Posterior cingulate gyrus (tissue), 11 donors: ENCODE results near the gene TMEM229B.

Source experiments
- DNase-seq, 10 donors: peaks; one replicate each; pipeline versions ENCODE4 v3.0.0 to v3.0.0-alpha.2; 2020 to 2021; ENCODE audit warnings: mixed read lengths in 3 of 10
- intact Hi-C: fragments of 100-400 bp; cut with DNase I; formaldehyde crosslinking; loops from one replicate; pipeline ENCODE4 v1.15.1; 2023

Gene TMEM229B

GRCh38 chr14:67429510-67430205 is 58.9 kb downstream of the TMEM229B start:
- peak in 1 of 10 donors; percentile 33 for DNase-seq
- intact Hi-C loops, result no loop called here

GRCh38 chr14:67428501-67429031 is 60.0 kb downstream of the TMEM229B start:
- intact Hi-C loops, result no loop called here
- peak in 1 of 10 donors; percentile 48 for DNase-seq

- intact Hi-C loops, result loop anchor here (1.0 kb wide), 2 partner anchors 143 to 277 kb away; no protein-coding TSS in a partner anchor
- peak; percentile 57 to 95 (median 77) for DNase-seq
Measured at GRCh38 chr14:67426983-67427606, 61.4 kb downstream of the TMEM229B start.

GRCh38 chr14:67426161-67426560 is 62.4 kb downstream of the TMEM229B start:
- intact Hi-C loops, result no loop called here
- peak in 1 of 10 donors; percentile 48 for DNase-seq

GRCh38 chr14:67425608-67426007 is 62.9 kb downstream of the TMEM229B start:
- intact Hi-C loops, result no loop called here
- DNase-seq, result peak in 2 of 10 donors; percentile 15 to 42

- intact Hi-C loops, result no loop called here
- peak in 2 of 10 donors; percentile 33 to 58 for DNase-seq
Measured at GRCh38 chr14:67424539-67424938, 64.0 kb downstream of the TMEM229B start.

GRCh38 chr14:67423424-67423823 is 65.1 kb downstream of the TMEM229B start:
- intact Hi-C loops, result no loop called here

GRCh38 chr14:67421356-67422224 is 66.9 kb downstream of the TMEM229B start:
- DNase-seq, result peak in 1 of 10 donors; percentile 17
- intact Hi-C loops, result no loop called here

More at GRCh38 chr14:67423424-67423823, 65.1 kb downstream of the TMEM229B start:
- DNase-seq, result peak in 2 of 10 donors; percentile 16 to 17
